ENCODE data around the gene KRTAP4-4.
"Not testable (repeated sequence)": the region's sequence is repeated elsewhere in the genome, so short reads cannot be mapped to it uniquely, and the experiment has no call there.

Gene KRTAP4-4

DNA sequence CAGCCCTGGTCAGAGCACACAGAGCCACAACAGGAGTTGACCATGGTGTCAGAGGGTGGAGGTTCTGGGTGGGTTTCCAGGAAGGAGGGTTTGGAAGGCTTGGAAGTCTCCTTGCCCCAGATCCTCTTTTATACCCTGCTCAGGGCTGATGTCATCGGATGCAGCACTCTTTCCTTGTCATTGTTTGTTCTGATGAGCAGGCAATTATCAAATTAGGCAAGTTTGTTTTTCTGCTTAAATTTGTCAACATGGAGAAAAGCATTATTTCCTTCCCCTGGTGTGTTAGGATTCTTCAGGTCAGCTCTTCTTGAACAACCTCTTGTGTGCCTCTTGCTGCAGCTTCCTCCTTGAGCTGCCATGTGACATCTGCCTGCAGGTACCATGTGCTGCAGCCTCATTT lies at the start of gene KRTAP4-4:
TSS of gene KRTAP4-4 (minus strand) at position 101 of the 400 bp plus-strand sequence. CDS start at position 44, 57 bp downstream.
- DNase-seq (ENCODE audit: low read depth in 2 of 2): no peak

DNA sequence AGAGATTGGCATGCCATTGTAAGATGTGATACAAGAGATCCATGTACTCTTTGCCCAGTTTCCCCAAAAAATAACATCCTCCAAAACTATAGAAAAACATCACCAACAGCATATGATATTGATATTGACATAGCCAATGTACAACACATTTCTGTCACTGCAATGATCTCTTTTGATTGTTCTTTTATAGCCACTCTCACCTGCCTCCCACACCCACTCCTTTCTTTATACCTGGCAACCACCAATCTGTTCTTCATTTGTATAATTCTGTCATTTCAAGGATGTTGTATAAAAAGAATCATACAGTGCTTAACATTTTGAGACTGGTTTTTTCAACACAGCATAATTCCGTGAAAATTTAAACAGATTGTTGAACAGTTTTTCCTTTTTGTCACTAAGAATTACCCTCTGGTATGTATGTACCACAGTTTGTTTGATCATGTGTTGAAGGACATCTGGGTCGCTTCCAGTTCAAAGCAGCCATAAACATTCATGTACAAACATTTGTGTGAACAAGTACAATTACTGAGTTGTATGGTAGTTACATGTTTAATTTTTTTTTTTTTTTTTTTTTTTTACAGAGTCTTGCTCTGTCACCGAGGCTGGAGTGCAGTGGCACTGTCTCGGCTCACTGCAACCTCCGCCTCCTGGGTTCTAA lies 39.0 kb upstream of the KRTAP4-4 start:
- no peak for DNase-seq (ENCODE audit: low read depth in 2 of 2)

DNA sequence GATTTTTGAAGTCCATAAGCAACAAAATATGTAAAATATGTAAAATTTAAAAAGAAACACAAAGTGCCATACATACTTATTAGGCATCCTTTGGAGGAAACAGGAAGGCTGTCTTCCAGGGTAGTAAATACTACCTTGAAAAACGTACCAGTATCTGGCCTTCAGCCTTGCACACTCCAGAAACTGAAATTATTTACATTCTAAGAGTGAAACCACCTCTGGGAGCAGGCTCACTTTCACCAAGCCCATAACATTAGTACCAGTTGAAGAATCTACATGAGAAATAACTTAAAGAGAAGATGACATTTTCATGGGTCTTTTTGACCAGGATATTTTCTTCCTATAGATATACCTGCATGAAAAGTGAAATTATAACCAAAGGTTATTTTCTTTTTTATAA lies 35.5 kb upstream of the KRTAP4-4 start:
- no peak for DNase-seq (ENCODE audit: low read depth in 2 of 2)

DNA sequence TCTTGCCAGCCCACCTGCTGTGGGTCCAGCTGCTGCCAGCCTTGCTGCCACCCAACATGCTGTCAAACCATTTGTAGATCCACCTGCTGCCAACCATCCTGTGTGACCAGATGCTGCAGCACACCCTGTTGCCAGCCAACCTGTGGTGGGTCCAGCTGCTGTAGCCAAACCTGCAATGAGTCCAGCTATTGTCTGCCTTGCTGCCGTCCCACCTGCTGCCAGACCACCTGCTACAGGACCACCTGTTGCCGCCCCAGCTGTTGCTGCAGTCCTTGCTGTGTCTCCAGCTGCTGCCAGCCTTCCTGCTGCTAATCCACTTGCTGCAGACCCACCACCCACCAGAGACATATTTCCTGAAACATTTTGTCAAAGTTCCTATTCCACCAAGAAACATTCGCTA lies 29.8 kb upstream of the KRTAP4-4 start:
- DNase-seq (ENCODE audit: low read depth in 2 of 2): no peak

DNA sequence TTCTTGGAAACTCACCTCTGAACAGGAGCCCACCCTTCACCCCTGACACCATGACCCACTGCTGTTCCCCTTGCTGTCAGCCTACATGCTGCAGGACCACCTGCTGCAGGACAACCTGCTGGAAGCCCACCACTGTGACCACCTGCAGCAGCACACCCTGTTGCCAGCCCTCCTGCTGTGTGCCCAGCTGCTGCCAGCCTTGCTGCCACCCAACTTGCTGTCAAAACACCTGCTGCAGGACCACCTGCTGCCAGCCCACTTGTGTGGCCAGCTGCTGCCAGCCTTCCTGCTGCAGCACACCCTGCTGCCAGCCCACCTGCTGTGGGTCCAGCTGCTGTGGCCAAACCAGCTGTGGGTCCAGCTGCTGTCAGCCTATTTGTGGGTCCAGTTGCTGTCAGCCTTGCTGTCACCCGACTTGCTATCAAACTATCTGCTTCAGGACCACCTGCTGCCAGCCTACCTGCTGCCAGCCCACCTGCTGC lies 29.3 kb upstream of the KRTAP4-4 start, which contains the start of gene KRTAP9-1:
TSS of gene KRTAP9-1 (plus strand) at position 51 of the 482 bp plus-strand sequence. CDS start at position 51, 0 bp downstream.
- DNase-seq (ENCODE audit: low read depth in 2 of 2): not testable (repeated sequence)

DNA sequence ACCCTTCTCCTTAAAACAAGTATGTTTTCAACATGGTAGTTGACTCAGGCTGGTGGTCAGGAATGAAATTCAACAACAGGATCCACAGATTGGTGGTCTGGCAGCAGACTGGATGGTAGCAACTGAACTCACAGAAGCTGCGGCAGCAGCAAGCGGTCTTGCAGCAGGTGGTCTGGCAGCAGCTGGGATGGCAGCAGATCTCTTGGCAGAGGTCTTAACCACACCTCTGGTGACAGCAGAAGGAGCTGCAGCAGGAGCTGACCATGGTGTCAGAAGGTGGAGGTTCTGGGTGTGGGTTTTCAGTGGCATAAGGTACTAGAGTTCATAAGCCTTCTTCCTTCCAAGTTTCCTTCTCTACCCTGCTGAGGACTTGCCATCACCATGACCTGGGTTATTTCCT lies 26.3 kb upstream of the KRTAP4-4 start:
- no peak for DNase-seq (ENCODE audit: low read depth in 2 of 2)

DNA sequence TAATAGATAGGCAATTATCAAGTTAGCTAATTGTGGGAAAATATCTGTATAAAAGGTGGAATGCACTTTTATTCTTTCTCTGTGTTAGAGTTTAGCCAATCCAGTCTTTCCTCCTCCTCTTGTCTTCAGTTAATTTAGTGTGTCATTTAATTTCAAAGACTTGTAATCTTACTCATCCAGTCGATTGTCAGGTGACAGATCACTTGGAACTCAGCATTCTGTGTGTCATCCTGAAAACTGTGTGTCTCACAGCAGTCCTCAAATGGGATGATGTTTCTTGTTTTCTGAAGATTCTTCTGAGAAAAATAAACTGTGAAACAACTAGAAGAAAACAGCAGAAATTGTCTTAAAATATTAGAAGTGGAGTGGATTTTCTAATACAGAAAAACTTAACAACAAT lies 24.5 kb upstream of the KRTAP4-4 start:
- no peak for DNase-seq (ENCODE audit: low read depth in 2 of 2)

DNA sequence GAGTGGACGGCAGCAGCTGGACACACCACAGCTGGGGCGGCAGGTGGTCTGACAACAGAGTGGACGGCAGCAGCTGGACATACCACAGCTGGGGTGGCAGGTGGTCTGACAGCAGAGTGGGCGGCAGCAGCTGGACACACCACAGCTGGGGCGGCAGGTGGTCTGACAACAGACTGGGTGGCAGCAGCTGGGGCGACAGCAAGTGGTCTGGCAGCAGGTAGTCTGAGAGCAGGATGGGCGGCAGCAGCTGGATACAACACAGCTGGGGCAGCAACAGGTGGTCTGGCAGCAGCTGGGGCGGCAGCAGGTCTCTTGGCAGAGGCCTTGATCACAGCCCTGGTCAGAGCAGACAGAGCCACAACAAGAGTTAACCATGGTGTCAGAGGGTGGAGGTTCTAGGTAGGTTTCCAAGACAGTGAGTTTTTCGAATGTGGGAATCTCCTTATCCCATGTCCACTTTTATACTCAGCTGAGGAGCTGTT lies 24.0 kb upstream of the KRTAP4-4 start, which contains the start of gene KRTAP4-1:
TSS of gene KRTAP4-1 (minus strand) at position 432 of the 482 bp plus-strand sequence. CDS start at position 375, 57 bp downstream.
- no peak for DNase-seq (ENCODE audit: low read depth in 2 of 2)

DNA sequence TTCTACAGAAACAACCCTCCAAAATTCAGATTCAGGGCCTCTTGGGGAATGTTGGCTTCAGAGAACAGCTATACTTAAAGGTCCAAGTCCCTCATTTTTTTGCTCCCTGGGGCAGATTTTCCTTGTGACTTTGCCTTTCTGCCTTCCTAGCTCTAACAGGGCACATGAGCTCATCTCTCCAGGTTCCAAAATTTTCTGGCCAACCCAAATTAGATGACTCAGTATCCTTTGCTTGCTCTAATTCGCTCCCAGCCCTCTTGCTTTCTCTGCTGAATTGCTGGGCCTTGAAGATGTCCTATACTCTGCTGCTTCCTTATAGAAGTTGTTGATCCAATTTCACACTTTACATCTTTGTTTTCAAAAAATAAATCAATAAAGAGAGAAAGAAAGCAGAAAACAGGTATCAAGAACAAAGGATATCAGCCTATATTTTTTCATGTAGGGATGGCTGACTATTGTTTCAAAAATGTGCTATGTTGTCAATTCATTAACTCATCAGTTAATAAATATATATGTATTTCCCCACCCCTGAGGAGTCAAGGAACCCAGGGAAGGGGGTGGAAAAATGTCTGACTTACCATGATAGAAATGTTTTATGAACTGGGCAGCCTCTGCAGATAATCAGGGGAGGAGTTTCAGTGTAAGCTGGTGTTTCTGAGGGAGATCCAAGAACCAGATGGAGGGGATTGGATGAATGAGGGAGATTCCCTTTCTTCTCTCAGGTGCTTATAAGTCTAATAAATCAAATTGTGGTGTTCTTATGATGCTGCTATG lies 18.5 kb upstream of the KRTAP4-4 start:
- no peak for DNase-seq (ENCODE audit: low read depth in 2 of 2)

DNA sequence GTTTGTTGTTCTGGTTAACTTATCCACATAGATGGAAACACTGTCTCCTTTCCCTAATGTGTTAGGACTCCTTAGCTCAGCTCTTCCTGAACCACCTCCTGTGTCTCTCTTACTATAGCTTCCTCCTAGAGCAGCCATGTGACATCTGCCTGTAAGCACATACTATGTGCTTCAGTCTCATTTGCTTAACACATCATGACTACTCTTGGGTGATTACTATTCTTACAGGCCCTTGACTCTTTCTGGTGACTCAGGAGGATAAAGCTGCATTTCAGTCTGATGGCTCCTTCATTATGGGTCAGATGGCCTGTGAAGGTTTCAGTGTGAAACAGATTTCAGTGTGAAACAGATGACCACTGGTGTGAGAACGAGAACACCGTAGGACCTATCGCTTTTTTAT lies 17.8 kb upstream of the KRTAP4-4 start:
- no peak for DNase-seq (ENCODE audit: low read depth in 2 of 2)

DNA sequence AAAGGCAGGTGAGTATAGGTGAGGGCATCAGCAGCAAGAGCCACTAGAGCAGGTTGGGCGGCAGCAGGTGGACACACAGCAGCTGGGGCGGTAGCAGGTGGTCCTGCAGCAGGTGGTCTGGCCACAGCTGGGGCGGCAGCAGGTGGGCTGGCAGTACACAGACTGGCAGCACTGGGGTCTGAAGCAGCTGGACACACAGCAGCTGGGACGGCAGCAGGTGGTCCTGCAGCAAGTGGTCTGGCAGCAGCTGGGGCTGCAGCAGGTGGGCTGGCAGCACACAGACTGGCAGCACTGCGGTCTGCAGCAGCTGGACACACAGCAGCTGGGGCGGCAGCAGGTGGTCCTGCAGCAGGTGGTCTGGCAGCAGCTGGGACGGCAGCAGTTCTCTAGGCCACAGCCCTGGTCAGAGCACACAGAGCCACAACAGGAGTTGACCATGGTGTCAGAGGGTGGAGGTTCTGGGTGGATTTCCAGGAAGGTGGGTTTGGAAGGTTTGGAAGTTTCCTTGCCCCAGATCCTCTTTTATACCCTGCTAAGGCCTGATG lies 17.3 kb upstream of the KRTAP4-4 start, which contains the start of gene KRTAP4-2:
TSS of gene KRTAP4-2 (minus strand) at position 495 of the 545 bp plus-strand sequence. CDS start at position 438, 57 bp downstream.
- no peak for DNase-seq (ENCODE audit: low read depth in 2 of 2)

DNA sequence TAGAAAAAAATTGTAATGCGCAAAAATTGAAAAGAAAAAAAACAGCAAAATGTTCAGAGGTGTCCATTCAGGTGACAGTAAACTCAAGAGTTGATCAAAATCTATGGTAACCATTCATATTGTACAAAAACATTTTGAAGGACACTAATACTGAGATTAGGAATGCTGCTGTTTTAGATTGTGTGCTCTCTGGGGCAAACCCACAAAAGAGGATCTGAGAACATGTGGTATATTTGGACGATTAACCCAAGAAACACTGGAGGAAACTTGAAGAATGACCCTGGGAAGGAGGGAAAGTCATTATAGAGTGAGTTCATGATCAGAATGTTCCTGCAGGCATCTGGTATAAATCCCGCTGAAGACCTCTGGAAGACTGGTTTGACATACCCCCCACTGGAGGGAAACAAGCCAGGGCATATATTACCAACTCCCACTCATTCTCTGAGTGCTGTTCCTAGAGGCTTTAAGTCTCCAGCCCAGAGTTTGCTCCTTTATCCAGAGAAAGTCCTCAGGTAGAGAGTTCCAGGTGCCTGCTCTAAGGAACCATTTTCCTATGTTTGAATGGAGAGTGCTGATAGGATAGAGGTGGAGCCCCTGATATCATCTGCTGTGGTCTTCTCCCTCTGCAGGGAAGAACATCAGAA lies 16.3 kb upstream of the KRTAP4-4 start:
- no peak for DNase-seq (ENCODE audit: low read depth in 2 of 2)

DNA sequence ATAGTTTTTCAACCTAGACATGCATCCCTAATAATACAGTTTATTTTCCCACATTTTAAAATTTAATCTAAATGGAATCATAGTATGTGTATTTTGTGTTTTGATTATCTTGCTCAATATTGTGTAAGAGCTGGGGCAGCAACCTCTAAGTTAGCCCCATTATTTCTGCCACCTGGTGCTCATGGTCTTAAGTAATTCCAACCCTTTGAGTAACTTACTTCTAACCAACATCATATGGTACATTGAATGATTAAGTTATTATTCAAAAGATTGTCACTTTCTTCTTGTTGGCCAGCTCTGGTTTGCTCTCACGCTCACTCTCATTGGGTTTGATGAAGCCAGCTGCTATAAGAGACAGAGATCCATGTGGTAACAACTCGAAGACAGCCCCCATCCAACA lies 11.3 kb upstream of the KRTAP4-4 start:
- DNase-seq (ENCODE audit: low read depth in 2 of 2): no peak

DNA sequence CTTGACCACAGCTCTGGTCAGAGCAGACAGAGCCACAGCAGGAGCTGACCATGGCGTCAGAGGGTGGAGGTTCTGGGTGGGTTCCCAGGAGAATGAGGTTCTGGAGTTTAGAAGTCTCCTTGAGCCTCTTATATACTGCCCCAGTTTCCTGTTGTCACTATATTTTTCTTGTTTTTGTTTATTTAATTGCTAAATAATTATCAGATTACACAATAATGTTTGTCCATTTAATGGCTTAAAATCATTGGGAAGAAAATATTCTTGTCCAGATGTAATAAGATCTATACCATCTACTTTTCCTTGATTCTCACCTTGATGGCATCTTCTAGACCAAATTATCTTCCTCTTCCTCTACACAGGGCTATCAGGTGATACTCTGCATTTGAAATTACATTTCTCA lies 7.6 kb upstream of the KRTAP4-4 start, which contains the start of gene KRTAP4-3:
TSS of gene KRTAP4-3 (minus strand) at position 101 of the 400 bp plus-strand sequence. CDS start at position 52, 49 bp downstream.
- no peak for DNase-seq (ENCODE audit: low read depth in 2 of 2)

DNA sequence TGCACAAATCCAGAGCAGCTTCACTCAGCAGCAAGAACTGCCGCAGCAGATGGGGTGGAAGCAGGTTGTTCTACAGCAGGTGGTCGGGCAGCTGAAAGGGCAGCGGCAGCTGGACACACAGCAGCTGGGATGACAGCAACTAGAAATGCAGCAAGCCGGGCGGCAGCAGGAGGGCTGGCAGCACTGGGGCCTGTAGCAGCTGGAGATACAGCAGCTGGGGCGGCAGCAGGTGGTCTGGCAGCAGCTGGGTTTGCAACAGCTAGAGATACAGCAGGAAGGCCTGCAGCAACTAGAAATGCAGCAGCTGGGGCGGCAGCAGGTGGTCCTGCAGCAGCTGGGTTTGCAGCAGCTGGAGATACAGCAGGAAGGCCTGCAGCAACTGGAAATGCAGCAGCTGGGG lies 7.0 kb upstream of the KRTAP4-4 start:
- DNase-seq (ENCODE audit: low read depth in 2 of 2): no peak

DNA sequence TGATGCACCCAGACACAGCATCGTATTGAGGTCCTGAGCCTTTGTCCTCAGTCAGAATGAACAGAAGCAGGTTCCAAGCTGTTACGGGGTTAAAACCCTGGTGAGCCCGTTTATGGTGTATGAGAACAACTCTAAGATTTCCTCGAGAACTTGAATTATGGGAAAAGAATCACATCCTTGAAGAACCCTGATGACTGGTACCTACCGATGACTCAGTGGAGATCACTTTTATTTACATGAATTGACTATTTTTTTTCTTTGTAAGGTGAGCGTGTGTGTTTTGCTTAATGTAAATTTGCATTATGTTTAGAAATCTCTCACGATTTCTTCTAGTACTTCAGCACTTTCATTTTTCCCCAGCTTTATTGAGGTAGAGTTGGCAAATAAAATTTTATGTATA lies 3.3 kb upstream of the KRTAP4-4 start:
- DNase-seq (ENCODE audit: low read depth in 2 of 2): no peak

DNA sequence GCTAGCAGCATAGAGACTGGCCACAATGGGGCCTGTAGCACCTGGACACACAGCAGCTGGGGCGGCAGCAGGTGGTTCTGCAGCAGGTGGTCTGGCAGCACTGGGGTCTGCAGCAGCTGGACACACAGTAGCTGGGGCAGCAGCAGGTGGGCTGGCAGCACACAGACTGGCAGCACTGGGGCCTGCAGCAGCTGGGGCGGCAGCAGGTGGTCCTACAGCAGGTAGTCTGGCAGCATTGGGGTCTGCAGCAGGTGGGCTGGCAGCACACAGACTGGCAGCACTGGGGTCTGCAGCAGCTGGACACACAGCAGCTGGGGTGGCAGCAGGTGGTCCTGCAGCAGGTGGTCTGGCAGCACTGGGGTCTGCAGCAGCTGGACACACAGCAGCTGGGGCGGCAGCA lies 358 bp downstream of the KRTAP4-4 start:
- DNase-seq (ENCODE audit: low read depth in 2 of 2): not testable (repeated sequence)

DNA sequence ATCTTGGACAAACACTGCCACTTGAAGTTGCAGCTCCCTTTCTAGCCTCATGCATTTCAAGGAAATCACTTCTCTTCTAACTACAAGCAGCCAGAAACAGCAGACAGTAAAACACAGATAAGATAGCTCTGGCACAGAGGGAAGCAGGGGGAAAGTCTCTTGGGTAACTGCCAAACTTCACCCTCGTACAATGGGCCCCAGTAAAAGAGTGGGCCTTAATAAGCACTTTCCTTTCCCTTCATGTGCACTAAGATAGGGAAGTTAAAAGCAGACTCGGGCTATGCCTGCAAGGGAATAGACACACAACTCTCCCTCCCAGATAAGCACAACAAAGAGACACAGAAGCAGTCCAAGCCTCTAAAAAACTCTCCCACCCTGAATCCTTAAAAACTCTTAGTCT lies 6.7 kb downstream of the KRTAP4-4 start:
- no peak for DNase-seq (ENCODE audit: low read depth in 2 of 2)

DNA sequence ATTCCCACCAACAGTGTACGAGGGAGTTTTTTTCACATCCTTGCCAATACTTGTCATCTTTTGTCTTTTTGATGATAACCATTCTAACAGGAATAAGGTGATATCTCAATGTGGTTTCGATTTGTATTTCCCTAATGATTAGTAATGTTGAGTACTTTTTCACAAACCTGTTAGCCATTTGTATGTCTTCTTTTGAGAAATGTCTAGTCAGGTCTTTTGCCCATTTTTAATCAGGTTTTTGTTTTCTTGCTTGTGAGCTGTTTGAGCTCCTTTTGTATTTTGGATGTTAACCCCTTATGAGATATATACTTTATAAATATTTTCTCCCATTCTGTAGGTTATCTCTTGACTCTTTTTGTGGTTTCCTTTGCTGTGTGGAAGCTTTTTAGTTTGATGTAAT lies 9.0 kb downstream of the KRTAP4-4 start:
- DNase-seq (ENCODE audit: low read depth in 2 of 2): no peak

DNA sequence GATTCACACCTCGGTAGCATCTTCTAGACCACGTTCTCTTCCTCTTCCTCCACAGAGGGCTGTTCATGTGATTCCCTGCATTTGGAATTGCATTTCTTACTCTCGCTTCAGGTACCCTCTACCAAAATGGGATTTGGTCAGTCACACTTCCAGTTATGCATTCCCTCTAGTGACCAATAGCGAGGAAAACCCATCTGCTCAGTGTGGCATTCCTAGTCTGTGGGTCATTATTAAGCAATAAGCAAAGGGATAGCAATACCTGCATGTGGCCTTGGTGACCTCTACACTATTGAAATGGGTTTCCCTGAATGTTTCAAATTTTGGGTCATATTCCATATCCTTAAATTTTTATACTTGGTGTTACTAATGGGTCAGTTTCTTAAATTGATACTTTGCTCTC lies 10.5 kb downstream of the KRTAP4-4 start:
- no peak for DNase-seq (ENCODE audit: low read depth in 2 of 2)

DNA sequence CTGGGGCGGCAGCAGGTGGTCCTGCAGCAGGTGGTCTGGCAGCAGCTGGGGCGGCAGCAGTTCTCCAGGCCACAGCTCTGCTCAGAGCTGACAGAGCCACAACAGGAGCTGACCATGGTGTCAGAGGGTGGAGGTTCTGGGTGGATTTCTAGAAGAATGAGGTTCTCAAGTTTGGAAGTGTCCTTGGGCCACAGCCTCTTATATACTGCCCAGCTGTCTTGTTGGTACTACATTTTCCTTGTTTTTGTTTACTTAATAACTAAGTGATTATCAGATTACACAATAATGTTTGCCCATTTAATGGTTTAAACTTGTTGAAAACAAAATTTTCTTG lies 10.9 kb downstream of the KRTAP4-4 start, which contains the start of gene KRTAP4-5:
TSS of gene KRTAP4-5 (minus strand) at position 174 of the 334 bp plus-strand sequence. CDS start at position 116, 58 bp downstream.
- no peak for DNase-seq (ENCODE audit: low read depth in 2 of 2)

All from stimulated activated CD4-positive, alpha-beta T cell treated with anti-CD3 and anti-CD28 coated beads, Interleukin-1b, Interleukin-23, amount 100 ng/mL, for 4 hours (primary cell).